WI38 (cell line): ENCODE data around the gene NEDD4L.

ENCODE experiments used
- H3K4me3 ChIP-seq: 2 replicates; pipeline ENCODE4 v1.5.1; 2011; ENCODE audit warnings: low read depth, mild to moderate bottlenecking, control low read depth, low read length
- CTCF ChIP-seq: IDR thresholded peaks from 2 replicates; pipeline ENCODE4 v1.5.1; 2012; ENCODE audit warnings: low read depth, mild to moderate bottlenecking, control low read depth, low read length

Gene NEDD4L

GRCh38 chr18:58351776-58352175, 307.8 kb downstream of the NEDD4L start:
- no peak overlapping the region for H3K4me3 ChIP-seq
- no peak for TF ChIP-seq CTCF

GRCh38 chr18:58353581-58353980, 309.6 kb downstream of the NEDD4L start:
- no peak for TF ChIP-seq CTCF

GRCh38 chr18:58354051-58354450, 310.0 kb downstream of the NEDD4L start:
- H3K4me3 ChIP-seq, result no peak overlapping the region
- TF ChIP-seq CTCF, result no peak

More at GRCh38 chr18:58353581-58353980, 309.6 kb downstream of the NEDD4L start:
- H3K4me3 ChIP-seq, result no peak overlapping the region

- no peak overlapping the region for H3K4me3 ChIP-seq
Measured at GRCh38 chr18:58354791-58355190, 310.8 kb downstream of the NEDD4L start.

DNA sequence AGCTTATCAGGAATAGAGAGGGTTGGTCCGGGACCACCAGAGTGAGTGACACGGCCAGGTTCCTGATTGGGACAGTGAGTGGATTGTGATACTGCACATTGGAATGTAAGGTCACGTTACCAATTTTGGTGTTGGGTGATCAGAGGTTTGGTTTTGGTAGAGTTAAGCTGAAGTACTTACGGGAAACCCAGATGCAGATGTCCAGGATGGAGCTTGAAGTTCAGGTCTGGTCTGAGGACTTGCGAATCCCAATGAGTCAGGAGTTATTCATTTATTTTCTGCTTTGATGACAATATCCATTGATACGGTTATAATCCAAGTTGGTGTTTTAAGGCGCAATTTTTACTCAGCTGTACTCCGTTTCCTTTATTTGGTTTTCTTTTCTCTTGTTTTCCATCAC, 311.2 kb downstream of the NEDD4L start:
- TF ChIP-seq CTCF, result no peak
- H3K4me3 ChIP-seq, result no peak overlapping the region

More at GRCh38 chr18:58354791-58355190, 310.8 kb downstream of the NEDD4L start:
- no peak for TF ChIP-seq CTCF

DNA sequence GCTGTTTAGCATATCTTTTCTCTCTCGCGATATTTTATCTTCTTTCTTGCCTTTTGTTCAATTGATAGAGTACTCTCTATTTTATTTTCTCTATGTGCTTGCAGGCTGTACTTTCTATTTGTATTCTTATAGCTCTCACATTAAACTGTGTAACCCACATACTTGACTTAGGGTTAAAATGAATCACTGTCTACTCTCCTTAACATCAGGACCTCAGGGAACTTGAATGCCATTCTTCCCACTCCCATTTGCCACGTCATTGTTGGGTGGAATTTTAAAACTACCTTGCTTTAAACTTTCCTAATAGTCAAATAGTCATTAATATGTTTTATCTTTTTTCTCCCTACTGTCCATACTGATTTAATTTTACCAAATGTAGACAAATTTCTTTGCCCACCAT, 315.2 kb downstream of the NEDD4L start:
- no peak overlapping the region for H3K4me3 ChIP-seq
- TF ChIP-seq CTCF, result no peak

- TF ChIP-seq CTCF, result no peak
- H3K4me3 ChIP-seq, result no peak overlapping the region
Measured at GRCh38 chr18:58359620-58360019, 315.6 kb downstream of the NEDD4L start.
